Keratinocyte (primary cell): Measurements from ENCODE around the gene PIK3CD. TPM values are rescaled to one million over a fixed set of nuclear protein-coding genes. Genes with fewer than 3 reads are reported as not detected.

ENCODE experiments used
- DNase-seq: peaks from one replicate; pipeline ENCODE4 v3.0.0-alpha.2; 2011; ENCODE audit warnings: low read depth, missing footprints, low spot score
- FAIRE-seq: peaks from 2 replicates; lab custom pipeline; 2011; peaks lifted over from hg19 to GRCh38; lab: Jason Lieb, UNC
- H2AFZ ChIP-seq: 2 replicates; pipeline ENCODE4 v1.6.0; 2012; ENCODE audit warnings: low read length, control low read depth, inconsistent platforms; ENCODE audit not compliant: control insufficient read depth
- H3K27ac ChIP-seq: 2 replicates; pipeline ENCODE4 v1.5.1; 2011; ENCODE audit warnings: low read length; ENCODE audit not compliant: control insufficient read depth, insufficient read depth
- H3K27me3 ChIP-seq: 3 replicates; pipeline ENCODE4 v1.6.0; 2011; ENCODE audit warnings: low read length; ENCODE audit not compliant: control insufficient read depth, insufficient read depth; ENCODE audit errors: extremely low read depth
- H3K36me3 ChIP-seq, 2 experiments: 2 replicates in 1 of 2; 3 replicates in 1 of 2; pipeline ENCODE4 v1.5.1; 2011; ENCODE audit warnings: low read length in 2 of 2, mild to moderate bottlenecking in 1 of 2; ENCODE audit not compliant: control insufficient read depth in 2 of 2, insufficient read depth in 2 of 2; ENCODE audit errors: extremely low read depth in 1 of 2
- H3K4me1 ChIP-seq: 3 replicates; pipeline ENCODE4 v1.5.1; 2011; ENCODE audit warnings: low read length; ENCODE audit not compliant: control insufficient read depth, insufficient read depth; ENCODE audit errors: extremely low read depth
- H3K4me2 ChIP-seq: 3 replicates; pipeline ENCODE4 v1.6.0; 2011; ENCODE audit warnings: low read depth, low read length; ENCODE audit not compliant: control insufficient read depth, insufficient read depth; ENCODE audit errors: extremely low read depth
- H3K4me3 ChIP-seq, 3 experiments: fragments of 200-600 bp in 1 of 3; sonication (generic) in 1 of 3; 2 replicates in 2 of 3; 3 replicates in 1 of 3; pipeline ENCODE4 v1.5.1; 2011 to 2016; ENCODE audit warnings: low read length in 3 of 3, mild to moderate bottlenecking in 3 of 3, control low read depth in 2 of 3, inconsistent platforms in 1 of 3, low read depth in 1 of 3, mixed read lengths in 1 of 3, mixed run types in 1 of 3, moderate library complexity in 1 of 3; ENCODE audit not compliant: control insufficient read depth in 2 of 3, insufficient read depth in 2 of 3; ENCODE audit errors: extremely low read depth in 1 of 3
- H3K79me2 ChIP-seq: 2 replicates; pipeline ENCODE4 v1.6.0; 2012; ENCODE audit warnings: low read length; ENCODE audit not compliant: control insufficient read depth, insufficient read depth
- H3K9ac ChIP-seq: 3 replicates; pipeline ENCODE4 v1.6.0; 2011; ENCODE audit warnings: low read length; ENCODE audit not compliant: control insufficient read depth, insufficient read depth; ENCODE audit errors: extremely low read depth
- H3K9me1 ChIP-seq: 3 replicates; pipeline ENCODE4 v1.6.0; 2011; ENCODE audit warnings: low read length; ENCODE audit not compliant: control insufficient read depth, insufficient read depth; ENCODE audit errors: extremely low read depth
- H3K9me3 ChIP-seq: 2 replicates; pipeline ENCODE4 v1.5.1; 2012; ENCODE audit warnings: low read depth, low read length; ENCODE audit not compliant: control insufficient read depth
- H4K20me1 ChIP-seq: 3 replicates; pipeline ENCODE4 v1.6.0; 2011; ENCODE audit warnings: low read length; ENCODE audit not compliant: control insufficient read depth, insufficient read depth; ENCODE audit errors: extremely low read depth
- CTCF ChIP-seq, 3 experiments: IDR thresholded peaks in 1 of 3; conservative IDR thresholded peaks in 1 of 3; optimal IDR thresholded peaks in 1 of 3; 2 replicates in 2 of 3; 3 replicates in 1 of 3; pipeline versions ENCODE3 to v1.5.1; 2011; ENCODE audit warnings: low read length in 3 of 3, mild to moderate bottlenecking in 3 of 3, moderate library complexity in 2 of 3, control low read depth in 1 of 3, inconsistent platforms in 1 of 3; ENCODE audit not compliant: insufficient read depth in 2 of 3; ENCODE audit errors: extremely low read depth in 1 of 3
- EZH2 ChIP-seq: IDR thresholded peaks from one replicate; pipeline ENCODE4 v1.6.1; 2012; ENCODE audit warnings: inconsistent platforms, mild to moderate bottlenecking, low read length, moderate library complexity
- dilution Hi-C: fragments of 300-500 bp; cut with MboI; formaldehyde crosslinking; loops from one replicate; pipeline ENCODE4 v1.7.0; 2020; ENCODE audit warnings: low sequenced_read_pairs; ENCODE audit not compliant: extremely low pct_ligation_motif_present
- polyA plus RNA-seq, 5 experiments: library from polyadenylated mRNA; depleted of rRNA in 3 of 5; stranded (reverse) in 3 of 5; stranded (forward) in 1 of 5; unstranded in 1 of 5; fragments of >200 nt; gene quantifications; 1 replicate in 1 of 5; 2 replicates in 3 of 5; 3 replicates in 1 of 5; pipeline versions ENCODE4 v1.2.1 to v1.2.3, GENCODE V29; 2011 to 2012; ENCODE audit warnings: missing spikeins in 2 of 5, low read depth in 1 of 5, low replicate concordance in 1 of 5

The PIK3CD gene
- polyA plus RNA-seq, 1 donor (not counting 4 experiments of a cell fraction or from before 2014, with no cell fraction given), result 7.8 TPM

GRCh38 chr1:9687874-9688582, 36.5 kb downstream of the PIK3CD start:
- peak overlapping the region; percentile 66 for H3K27ac ChIP-seq
- TF ChIP-seq CTCF (optimal IDR thresholded peaks at IDR 0.05 in 1 of 3, IDR thresholded peaks at IDR 0.05 in 1 of 3, conservative IDR thresholded peaks at IDR 0.05 in 1 of 3; ENCODE audit: extremely low read depth in 1 of 3, insufficient read depth in 2 of 3, low read length in 3 of 3) (no peak), EZH2 (no peak)
- no peaks in the 10 kb centered on the region for H3K36me3 ChIP-seq
- peaks cover 44% of the 10 kb centered on the region for H3K4me1 ChIP-seq
- H3K79me2 ChIP-seq, result peaks cover 3% of the 10 kb centered on the region
- H3K9me3 ChIP-seq, result no peaks in the 10 kb centered on the region
- H3K27me3 ChIP-seq, result no peaks in the 10 kb centered on the region
- H3K4me3 ChIP-seq, result peak overlapping the region; percentile 40 to 82 (median 69)
- dilution Hi-C loops, result no loop called here
- DNase-seq (no peak), FAIRE-seq (no peak)
- peak overlapping the region; percentile 25 for H2AFZ ChIP-seq
- H3K9ac ChIP-seq, result peak overlapping the region; percentile 77
- no peaks in the 10 kb centered on the region for H3K9me1 ChIP-seq
- peak overlapping the region; percentile 89 for H3K4me2 ChIP-seq
- H4K20me1 ChIP-seq, result no peaks in the 10 kb centered on the region

GRCh38 chr1:9688599-9688998, 37.1 kb downstream of the PIK3CD start:
- H3K4me1 ChIP-seq, result peaks cover 44% of the 10 kb centered on the region
- DNase-seq (no peak), FAIRE-seq (no peak)
- H3K9me1 ChIP-seq, result no peaks in the 10 kb centered on the region
- H2AFZ ChIP-seq, result no peak overlapping the region
- dilution Hi-C loops, result no loop called here
- peak overlapping the region; percentile 77 for H3K9ac ChIP-seq
- peaks cover 3% of the 10 kb centered on the region for H3K79me2 ChIP-seq
- peak overlapping the region; percentile 89 for H3K4me2 ChIP-seq
- H3K9me3 ChIP-seq, result no peaks in the 10 kb centered on the region
- H4K20me1 ChIP-seq, result no peaks in the 10 kb centered on the region
- no peaks in the 10 kb centered on the region for H3K27me3 ChIP-seq
- no peak for TF ChIP-seq CTCF (optimal IDR thresholded peaks at IDR 0.05 in 1 of 3, IDR thresholded peaks at IDR 0.05 in 1 of 3, conservative IDR thresholded peaks at IDR 0.05 in 1 of 3; ENCODE audit: extremely low read depth in 1 of 3, insufficient read depth in 2 of 3, low read length in 3 of 3)
- no peak for TF ChIP-seq EZH2
- H3K36me3 ChIP-seq, result no peaks in the 10 kb centered on the region
- peak overlapping the region; percentile 66 for H3K27ac ChIP-seq
- H3K4me3 ChIP-seq, result peak overlapping the region; percentile 40 to 82 (median 69)
